ENCODE results near the gene ATRIP. TPM values are rescaled to one million over a fixed set of nuclear protein-coding genes. Genes with fewer than 3 reads are reported as not detected.

The ATRIP gene
- total RNA-seq, 6 donors from 2014 or later, result 5.1 to 10.5 (median 6.5) TPM

GRCh38 chr3:48418140-48418539 is 28.4 kb upstream of the ATRIP start:
- TF ChIP-seq POLR2AphosphoS5 (IDR thresholded peaks at IDR 0.05), result no peak
- TF ChIP-seq EP300 (IDR thresholded peaks at IDR 0.05), result no peak
- no peak for TF ChIP-seq CTCF (IDR thresholded peaks at IDR 0.05)
- no peak for TF ChIP-seq POLR2A (IDR thresholded peaks at IDR 0.05)
- 93 to 94% methylated on average over 7 to 16 of the region's 17 CpGs for whole genome bisulfite sequencing, 2 donors

GRCh38 chr3:48418651-48419050 is 27.9 kb upstream of the ATRIP start:
- Histone ChIP-seq H3K27ac (no peak overlapping the region), H3K9me3 (no peaks in the 10 kb centered on the region), H3K36me3 (peaks cover 5 to 70% (median 54%) of the 10 kb centered on the region in 4 donors), H3K27me3 (no peaks in the 10 kb centered on the region), H3K4me1 (no peaks in the 10 kb centered on the region), H3K4me3 (no peak overlapping the region)
- WGBS, 2 donors, result 89 to 94% methylated on average over 7 to 9 of the region's 9 CpGs
- DNase-seq, result no peak
- no peak for ATAC-seq (ENCODE audit: low FRiP score in 2 of 2)
- TF ChIP-seq POLR2A (IDR thresholded peaks at IDR 0.05) (no peak), CTCF (IDR thresholded peaks at IDR 0.05) (no peak), EP300 (IDR thresholded peaks at IDR 0.05) (no peak), POLR2AphosphoS5 (IDR thresholded peaks at IDR 0.05) (no peak)

More at GRCh38 chr3:48418140-48418539, 28.4 kb upstream of the ATRIP start:
- no peaks in the 10 kb centered on the region for H3K9me3 ChIP-seq
- no peak for ATAC-seq (ENCODE audit: low FRiP score in 2 of 2)
- H3K27ac ChIP-seq, result no peak overlapping the region
- no peaks in the 10 kb centered on the region for H3K4me1 ChIP-seq
- no peak for DNase-seq
- H3K36me3 ChIP-seq, result peaks cover 5 to 74% (median 57%) of the 10 kb centered on the region in 4 donors
- no peak overlapping the region for H3K4me3 ChIP-seq
- H3K27me3 ChIP-seq, result no peaks in the 10 kb centered on the region

GRCh38 chr3:48419149-48419548 is 27.4 kb upstream of the ATRIP start:
- 86 to 95% methylated on average over 9 of the region's 9 CpGs for WGBS, 2 donors
- DNase-seq, result no peak
- Histone ChIP-seq H3K36me3 (peaks cover 5 to 66% (median 50%) of the 10 kb centered on the region in 4 donors), H3K27me3 (no peaks in the 10 kb centered on the region), H3K4me1 (no peaks in the 10 kb centered on the region), H3K4me3 (no peak overlapping the region), H3K27ac (no peak overlapping the region), H3K9me3 (no peaks in the 10 kb centered on the region)
- no peak for TF ChIP-seq POLR2A (IDR thresholded peaks at IDR 0.05)
- no peak for TF ChIP-seq CTCF (IDR thresholded peaks at IDR 0.05)
- TF ChIP-seq POLR2AphosphoS5 (IDR thresholded peaks at IDR 0.05), result no peak
- TF ChIP-seq EP300 (IDR thresholded peaks at IDR 0.05), result no peak
- ATAC-seq (ENCODE audit: low FRiP score in 2 of 2), result no peak

GRCh38 chr3:48419597-48419996 is 26.9 kb upstream of the ATRIP start:
- H3K36me3 ChIP-seq, result peaks cover 5 to 61% (median 46%) of the 10 kb centered on the region in 4 donors

More at GRCh38 chr3:48419597-48419996, 26.9 kb upstream of the ATRIP start:
- Histone ChIP-seq H3K27me3 (no peaks in the 10 kb centered on the region), H3K4me1 (no peaks in the 10 kb centered on the region), H3K9me3 (no peaks in the 10 kb centered on the region), H3K4me3 (no peak overlapping the region), H3K27ac (no peak overlapping the region)
- 81 to 92% methylated on average over 9 to 13 of the region's 17 CpGs for WGBS, 2 donors
- DNase-seq, result no peak
- ATAC-seq (ENCODE audit: low FRiP score in 2 of 2), result no peak
- TF ChIP-seq POLR2AphosphoS5 (IDR thresholded peaks at IDR 0.05) (no peak), POLR2A (IDR thresholded peaks at IDR 0.05) (no peak), CTCF (IDR thresholded peaks at IDR 0.05) (no peak), EP300 (IDR thresholded peaks at IDR 0.05) (no peak)

Data from upper lobe of left lung (tissue), 6 donors.